Vagina (tissue), 2 donors: ENCODE data around the gene DNAJC11.

Source experiments
- CTCF ChIP-seq, 3 experiments: fragments of 450-650 bp in 2 of 3; fragments of 200-600 bp in 1 of 3; sonication (generic) in 1 of 3; IDR thresholded peaks; one replicate each; pipeline ENCODE4 v1.5.1; 2017 to 2019; ENCODE audit warnings: antibody characterized with exemption in 3 of 3, mild to moderate bottlenecking in 2 of 3, moderate library complexity in 2 of 3
- POLR2A ChIP-seq, 2 donors: fragments of 450-650 bp; IDR thresholded peaks; one replicate each; pipeline ENCODE4 v1.6.1; 2017; ENCODE audit warnings: antibody characterized with exemption in 2 of 2, mild to moderate bottlenecking in 2 of 2, moderate library complexity in 2 of 2
- POLR2AphosphoS5 ChIP-seq, 2 donors: sonication (generic); formaldehyde crosslinking; IDR thresholded peaks; one replicate each; pipeline ENCODE4 v1.9.0; 2017; ENCODE audit warnings: antibody characterized with exemption in 2 of 2, mild to moderate bottlenecking in 2 of 2, low read depth in 1 of 2; ENCODE audit not compliant: insufficient read depth in 1 of 2

DNA sequence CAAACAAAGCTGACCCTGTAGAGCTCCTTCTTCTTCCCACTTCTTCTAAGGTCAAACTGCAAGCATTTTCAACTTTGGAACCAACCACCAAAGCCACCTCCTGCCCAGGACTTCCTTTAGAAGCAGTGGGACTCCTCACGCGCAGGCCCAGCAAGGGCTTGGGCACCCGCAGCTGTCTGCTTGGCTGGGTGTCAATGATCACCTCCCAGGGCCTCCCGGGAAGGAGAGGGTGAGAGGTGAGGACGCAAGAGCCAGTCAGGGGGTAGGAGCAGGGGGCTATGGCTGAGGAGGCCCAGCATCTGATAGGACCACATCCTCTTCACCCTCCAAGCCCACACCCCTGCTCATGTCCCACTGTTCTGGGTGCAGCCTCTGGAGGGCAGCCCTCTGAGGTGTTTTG is 109.2 kb downstream of the DNAJC11 start:
- no peak for TF ChIP-seq CTCF (IDR thresholded peaks at IDR 0.05)
- no peak for TF ChIP-seq POLR2A (IDR thresholded peaks at IDR 0.05)
- no peak for TF ChIP-seq POLR2AphosphoS5 (IDR thresholded peaks at IDR 0.05; ENCODE audit: insufficient read depth in 1 of 2, low read depth in 1 of 2)
